ENCODE measurements around the gene RNF144A.

The RNF144A gene, protein sequence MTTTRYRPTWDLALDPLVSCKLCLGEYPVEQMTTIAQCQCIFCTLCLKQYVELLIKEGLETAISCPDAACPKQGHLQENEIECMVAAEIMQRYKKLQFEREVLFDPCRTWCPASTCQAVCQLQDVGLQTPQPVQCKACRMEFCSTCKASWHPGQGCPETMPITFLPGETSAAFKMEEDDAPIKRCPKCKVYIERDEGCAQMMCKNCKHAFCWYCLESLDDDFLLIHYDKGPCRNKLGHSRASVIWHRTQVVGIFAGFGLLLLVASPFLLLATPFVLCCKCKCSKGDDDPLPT

DNA sequence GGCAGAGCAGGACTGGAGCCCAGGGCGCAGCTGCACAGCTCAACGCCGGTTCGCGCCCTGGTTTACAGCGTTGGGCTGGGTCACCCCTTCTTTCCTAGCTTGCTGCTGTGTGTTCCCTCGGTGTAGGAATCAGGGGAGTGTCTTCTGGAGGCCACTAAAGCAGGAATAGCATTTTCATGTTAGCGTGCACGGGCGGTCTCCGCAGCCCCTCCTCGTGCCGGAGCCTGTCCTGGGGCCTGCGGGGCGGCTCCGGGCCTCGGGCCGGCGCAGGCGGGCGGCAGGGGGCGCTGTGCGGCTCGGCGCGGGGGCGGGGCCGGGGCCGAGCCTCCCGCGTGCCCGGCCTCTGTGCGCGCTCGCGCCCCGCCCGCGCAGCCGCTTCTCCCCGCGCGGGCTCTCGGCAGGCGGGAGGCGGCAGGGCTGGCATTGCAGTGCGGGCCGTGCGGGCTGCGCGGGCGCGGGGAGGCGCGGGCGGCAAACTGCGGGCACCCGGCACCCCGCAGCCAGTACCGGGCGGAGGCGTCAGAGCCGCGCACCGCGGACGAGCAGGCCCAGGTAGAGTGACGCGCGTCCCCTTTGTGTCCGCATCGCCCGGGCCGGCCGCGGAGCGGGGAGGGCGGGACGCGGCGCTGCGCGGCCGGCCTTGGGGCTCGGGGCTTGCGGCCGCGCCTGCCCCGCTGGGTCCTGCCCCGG lies at the start of gene RNF144A:
TSS of gene RNF144A (plus strand) at position 342 of the 690 bp plus-strand sequence. CDS start 79,515 bp downstream, outside the sequence.
- TF ChIP-seq EP300 (IDR thresholded peaks at IDR 0.05; ENCODE audit: borderline replicate concordance) = no peak
- TF ChIP-seq EGR1 (IDR thresholded peaks at IDR 0.05) = 0 out of 2 replicates have a peak, but pooled peaks have one; percentile 18
- TF ChIP-seq NFIC (IDR thresholded peaks at IDR 0.05) = no peak
- TF ChIP-seq TEAD4 (IDR thresholded peaks at IDR 0.05) = no peak

DNA sequence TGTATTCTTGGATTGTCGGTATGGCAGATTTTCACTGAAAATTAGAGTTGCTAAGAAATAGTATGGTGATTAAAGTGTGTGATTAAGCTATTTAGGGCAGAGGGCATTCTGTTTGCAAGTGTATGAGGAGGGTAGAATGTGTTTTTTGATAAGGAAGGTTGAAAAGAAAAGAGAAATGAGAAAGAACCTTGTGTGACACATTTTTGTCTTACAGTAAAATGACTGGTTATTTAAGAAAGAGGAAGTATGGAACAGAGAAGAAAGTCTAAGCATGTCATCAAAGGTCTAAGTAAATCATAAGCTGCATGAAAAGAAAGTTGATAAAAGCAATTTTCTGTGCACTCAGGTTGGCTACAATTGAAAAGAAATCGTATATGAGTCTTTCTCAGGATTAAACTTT lies 44.8 kb upstream of the RNF144A start:
- TF ChIP-seq YY1 (IDR thresholded peaks at IDR 0.05; ENCODE audit: low read depth) (no peak), EGR1 (IDR thresholded peaks at IDR 0.05) (no peak), NFIC (IDR thresholded peaks at IDR 0.05) (no peak), FOXM1 (IDR thresholded peaks at IDR 0.05; ENCODE audit: borderline replicate concordance, low read depth) (no peak), EP300 (IDR thresholded peaks at IDR 0.05; ENCODE audit: borderline replicate concordance) (no peak), RAD21 (IDR thresholded peaks at IDR 0.05; ENCODE audit: low read depth) (no peak), TEAD4 (IDR thresholded peaks at IDR 0.05) (no peak), USF1 (IDR thresholded peaks at IDR 0.05) (no peak), TCF12 (IDR thresholded peaks at IDR 0.05; ENCODE audit: low read depth) (no peak), MAX (IDR thresholded peaks at IDR 0.05) (no peak), TAF1 (IDR thresholded peaks at IDR 0.05; ENCODE audit: low read depth) (no peak), CREB1 (IDR thresholded peaks at IDR 0.05; ENCODE audit: low read depth) (no peak), REST (IDR thresholded peaks at IDR 0.05; ENCODE audit: low read depth) (no peak), CEBPB (IDR thresholded peaks at IDR 0.05) (no peak), ZBTB7A (IDR thresholded peaks at IDR 0.05; ENCODE audit: low read depth) (no peak)

GRCh38 chr2:6874032-6874431 lies 43.2 kb upstream of the RNF144A start:
- TF ChIP-seq YY1 (IDR thresholded peaks at IDR 0.05; ENCODE audit: low read depth) = no peak
- no peak for TF ChIP-seq RAD21 (IDR thresholded peaks at IDR 0.05; ENCODE audit: low read depth)
- no peak for TF ChIP-seq EP300 (IDR thresholded peaks at IDR 0.05; ENCODE audit: borderline replicate concordance)
- no peak for TF ChIP-seq MAX (IDR thresholded peaks at IDR 0.05)
- TF ChIP-seq EGR1 (IDR thresholded peaks at IDR 0.05) = no peak
- no peak for TF ChIP-seq NFIC (IDR thresholded peaks at IDR 0.05)
- TF ChIP-seq ZBTB7A (IDR thresholded peaks at IDR 0.05; ENCODE audit: low read depth) = no peak
- TF ChIP-seq CEBPB (IDR thresholded peaks at IDR 0.05) = no peak

GRCh38 chr2:6876309-6876708 lies 40.9 kb upstream of the RNF144A start:
- TF ChIP-seq REST (IDR thresholded peaks at IDR 0.05; ENCODE audit: low read depth) (no peak), MAX (IDR thresholded peaks at IDR 0.05) (no peak), EP300 (IDR thresholded peaks at IDR 0.05; ENCODE audit: borderline replicate concordance) (no peak), RAD21 (IDR thresholded peaks at IDR 0.05; ENCODE audit: low read depth) (no peak), TEAD4 (IDR thresholded peaks at IDR 0.05) (no peak), CREB1 (IDR thresholded peaks at IDR 0.05; ENCODE audit: low read depth) (no peak), USF1 (IDR thresholded peaks at IDR 0.05) (no peak)

DNA sequence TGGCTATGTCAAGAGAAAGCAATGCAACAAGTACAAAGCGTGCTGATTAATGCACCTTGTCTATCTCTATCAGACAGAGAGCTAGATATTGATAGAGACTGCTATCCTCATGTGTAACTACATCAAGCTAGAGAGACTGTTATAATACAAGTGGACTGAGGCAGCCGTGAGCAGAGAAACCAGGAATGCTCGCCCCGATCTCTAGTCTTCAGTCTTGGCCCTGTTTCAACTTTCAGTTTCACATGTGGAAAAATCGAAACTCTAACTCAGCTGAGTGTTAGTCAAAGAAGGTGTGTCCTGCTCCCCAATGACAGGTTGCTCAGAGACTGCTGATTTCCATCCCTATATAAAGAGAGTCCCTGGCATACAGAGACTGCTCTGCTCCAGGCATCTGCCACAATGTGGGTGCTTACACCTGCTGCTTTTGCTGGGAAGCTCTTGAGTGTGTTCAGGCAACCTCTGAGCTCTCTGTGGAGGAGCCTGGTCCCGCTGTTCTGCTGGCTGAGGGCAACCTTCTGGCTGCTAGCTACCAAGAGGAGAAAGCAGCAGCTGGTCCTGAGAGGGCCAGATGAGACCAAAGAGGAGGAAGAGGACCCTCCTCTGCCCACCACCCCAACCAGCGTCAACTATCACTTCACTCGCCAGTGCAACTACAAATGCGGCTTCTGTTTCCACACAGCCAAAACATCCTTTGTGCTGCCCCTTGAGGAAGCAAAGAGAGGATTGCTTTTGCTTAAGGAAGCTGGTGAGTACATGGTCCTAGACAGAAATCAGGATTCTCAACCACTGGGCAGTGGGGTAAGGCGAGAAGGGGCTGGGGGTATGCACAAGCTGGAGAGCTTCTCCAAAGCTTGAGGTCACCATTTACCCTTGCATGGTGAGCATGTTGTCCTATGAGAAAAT lies 39.6 kb upstream of the RNF144A start, which contains the start of gene RSAD2:
TSS of gene RSAD2 (plus strand) at position 376 of the 903 bp plus-strand sequence. CDS start at position 400, 24 bp downstream.
- TF ChIP-seq MAX (IDR thresholded peaks at IDR 0.05) (no peak), REST (IDR thresholded peaks at IDR 0.05; ENCODE audit: low read depth) (no peak), ZBTB7A (IDR thresholded peaks at IDR 0.05; ENCODE audit: low read depth) (no peak), TAF1 (IDR thresholded peaks at IDR 0.05; ENCODE audit: low read depth) (no peak), USF1 (IDR thresholded peaks at IDR 0.05) (no peak), YY1 (IDR thresholded peaks at IDR 0.05; ENCODE audit: low read depth) (no peak)

Data from Ishikawa (cell line).